HG02642 (cell line): ENCODE data around the gene LMX1B.

Experiments
- ATAC-seq: cut with Tn5 transposase; IDR thresholded peaks from one replicate; pipeline ENCODE4 v1.9.1; 2021; ENCODE audit warnings: mild to moderate bottlenecking; ENCODE audit not compliant: unreplicated experiment, poor library complexity

Gene LMX1B

DNA sequence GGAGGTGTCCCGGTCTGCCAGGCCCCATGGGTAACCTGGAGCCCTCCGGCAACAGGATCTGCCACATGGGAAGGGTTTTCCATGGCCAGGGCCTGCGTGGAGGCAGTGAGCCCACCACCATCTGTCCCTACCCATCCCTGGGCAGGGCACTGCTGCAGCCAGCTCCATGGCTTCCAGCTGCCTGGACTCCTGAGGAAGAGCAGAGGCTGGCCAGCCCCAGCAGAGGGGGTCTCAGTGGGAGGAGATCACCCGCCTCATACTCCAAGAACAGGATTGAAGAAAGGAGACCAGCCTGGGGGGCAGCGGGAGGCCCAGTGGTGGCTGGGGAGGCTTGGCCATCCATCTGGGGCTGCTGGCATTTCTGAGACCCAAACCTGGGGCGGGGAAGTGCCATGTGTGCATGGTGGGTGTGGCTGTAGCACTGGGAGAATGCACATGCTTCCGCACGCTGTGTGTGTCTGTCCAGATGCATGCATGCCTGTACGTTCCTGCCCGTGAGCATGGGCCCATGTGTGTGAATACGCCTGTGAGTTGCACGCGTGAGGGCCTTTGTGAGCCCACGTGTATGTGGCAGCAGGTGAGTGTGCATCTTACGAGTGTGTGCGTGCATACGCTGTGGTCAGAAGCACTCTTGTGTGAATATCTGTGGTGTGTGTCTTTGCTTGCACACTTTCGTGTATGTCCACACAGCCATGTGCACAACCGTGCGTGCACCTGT is 78.5 kb downstream of the LMX1B start:
- no peak for ATAC-seq

DNA sequence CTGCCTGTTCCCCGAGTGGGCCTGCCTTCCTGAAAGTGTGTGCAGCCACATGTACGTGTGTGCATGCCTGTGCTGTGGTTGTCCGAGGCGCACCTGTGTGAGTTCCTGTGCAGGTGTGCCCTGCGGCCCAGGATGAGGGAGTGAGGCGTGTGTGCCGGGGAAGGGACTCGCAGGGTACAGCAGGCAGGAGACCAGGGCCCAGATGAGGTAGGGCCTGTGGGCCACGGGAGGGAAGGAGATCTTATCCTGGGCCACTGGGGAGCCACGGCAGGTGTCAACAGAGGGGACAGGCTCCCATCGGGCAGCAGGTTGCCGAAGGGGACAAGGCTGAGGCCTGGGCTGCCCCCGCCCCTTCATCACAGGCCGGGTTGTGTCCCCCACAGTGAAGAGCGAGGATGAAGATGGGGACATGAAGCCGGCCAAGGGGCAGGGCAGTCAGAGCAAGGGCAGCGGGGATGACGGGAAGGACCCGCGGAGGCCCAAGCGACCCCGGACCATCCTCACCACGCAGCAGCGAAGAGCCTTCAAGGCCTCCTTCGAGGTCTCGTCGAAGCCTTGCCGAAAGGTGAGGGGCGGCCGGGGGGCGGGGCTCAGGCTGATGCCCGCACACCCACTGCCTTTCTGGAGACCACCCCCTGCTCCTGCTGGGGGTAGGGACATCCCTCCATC is 79.2 kb downstream of the LMX1B start:
- no peak for ATAC-seq

DNA sequence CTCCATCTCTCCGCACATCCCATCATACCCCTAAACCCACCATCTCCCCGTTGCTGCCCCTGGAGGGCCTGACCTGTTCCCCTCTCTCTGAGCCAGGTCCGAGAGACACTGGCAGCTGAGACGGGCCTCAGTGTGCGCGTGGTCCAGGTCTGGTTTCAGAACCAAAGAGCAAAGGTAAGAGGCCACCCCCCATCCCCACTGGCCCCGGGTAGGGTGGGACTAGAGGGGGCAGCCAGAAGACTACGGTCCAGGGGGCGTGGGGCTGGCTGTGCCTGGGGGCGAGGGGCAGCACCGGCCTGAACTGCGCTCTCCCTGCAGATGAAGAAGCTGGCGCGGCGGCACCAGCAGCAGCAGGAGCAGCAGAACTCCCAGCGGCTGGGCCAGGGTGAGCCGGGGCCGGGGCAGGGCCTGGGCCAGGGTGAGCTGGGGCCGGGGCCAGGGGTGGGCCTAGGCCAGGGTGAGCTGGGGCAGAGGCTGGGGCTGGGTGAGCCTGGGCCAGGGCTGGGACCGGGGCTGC is 79.8 kb downstream of the LMX1B start:
- no peak for ATAC-seq

DNA sequence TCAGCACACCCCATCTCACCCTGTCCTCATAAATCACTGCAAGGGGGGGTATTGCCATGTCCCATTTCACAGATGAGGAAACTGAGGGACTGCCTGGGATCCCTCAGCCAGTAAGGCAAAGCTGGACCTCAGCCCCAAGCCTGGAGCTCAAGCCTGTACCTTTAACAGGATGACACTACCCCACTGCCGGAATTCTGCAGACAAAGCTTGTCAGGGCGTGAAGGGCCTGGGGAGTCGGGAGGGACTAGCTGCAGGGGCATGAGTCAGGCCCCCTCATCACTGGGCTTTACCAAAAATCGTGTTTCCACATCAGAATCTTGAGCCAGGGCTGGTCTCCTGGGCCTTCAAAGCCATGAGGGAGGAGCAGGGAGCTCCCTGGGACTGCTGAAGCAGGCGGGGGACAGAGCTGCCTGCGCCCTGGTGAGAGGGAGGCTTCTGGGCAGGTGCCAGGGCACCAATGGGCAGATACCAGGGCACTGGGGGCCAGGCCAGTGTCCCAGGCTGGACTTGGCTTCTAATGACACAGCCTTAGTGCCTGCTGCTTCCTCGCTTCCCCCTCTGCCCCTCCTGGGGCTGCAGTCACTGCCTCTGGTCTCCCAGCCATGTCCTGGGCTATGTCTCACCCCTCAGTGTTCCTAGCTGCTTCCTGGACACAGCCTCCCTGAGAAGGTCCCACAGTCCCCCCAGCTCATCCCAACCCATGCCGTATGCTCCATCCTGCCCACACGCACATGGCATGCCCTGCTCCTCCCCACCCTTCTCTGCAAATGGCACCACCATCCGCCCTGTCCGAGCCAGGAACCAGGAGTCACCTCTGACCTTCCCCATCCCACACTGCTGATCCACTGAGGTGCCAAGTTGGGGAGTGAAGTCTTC is 80.7 kb downstream of the LMX1B start:
- ATAC-seq = no peak

DNA sequence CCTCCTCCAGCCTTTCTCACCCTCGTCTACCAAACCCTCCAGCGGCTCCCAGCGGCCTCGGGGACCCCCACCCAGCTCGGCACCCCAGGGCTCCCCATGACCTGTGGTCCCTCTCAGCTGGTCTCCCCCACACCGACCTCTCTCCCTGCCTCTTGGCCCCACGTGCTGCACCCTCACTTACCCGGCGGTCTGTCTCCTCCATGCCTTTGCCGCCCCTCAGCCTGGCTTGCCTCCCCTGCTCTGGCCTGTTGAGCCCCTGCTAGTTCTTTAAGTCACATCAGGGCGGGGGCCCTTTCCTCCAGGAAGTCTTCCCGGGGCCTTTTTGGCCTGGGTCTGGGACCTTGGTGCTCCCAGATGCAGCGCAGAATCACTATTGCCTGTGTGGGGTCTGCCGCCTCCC is 81.5 kb downstream of the LMX1B start:
- ATAC-seq = no peak

DNA sequence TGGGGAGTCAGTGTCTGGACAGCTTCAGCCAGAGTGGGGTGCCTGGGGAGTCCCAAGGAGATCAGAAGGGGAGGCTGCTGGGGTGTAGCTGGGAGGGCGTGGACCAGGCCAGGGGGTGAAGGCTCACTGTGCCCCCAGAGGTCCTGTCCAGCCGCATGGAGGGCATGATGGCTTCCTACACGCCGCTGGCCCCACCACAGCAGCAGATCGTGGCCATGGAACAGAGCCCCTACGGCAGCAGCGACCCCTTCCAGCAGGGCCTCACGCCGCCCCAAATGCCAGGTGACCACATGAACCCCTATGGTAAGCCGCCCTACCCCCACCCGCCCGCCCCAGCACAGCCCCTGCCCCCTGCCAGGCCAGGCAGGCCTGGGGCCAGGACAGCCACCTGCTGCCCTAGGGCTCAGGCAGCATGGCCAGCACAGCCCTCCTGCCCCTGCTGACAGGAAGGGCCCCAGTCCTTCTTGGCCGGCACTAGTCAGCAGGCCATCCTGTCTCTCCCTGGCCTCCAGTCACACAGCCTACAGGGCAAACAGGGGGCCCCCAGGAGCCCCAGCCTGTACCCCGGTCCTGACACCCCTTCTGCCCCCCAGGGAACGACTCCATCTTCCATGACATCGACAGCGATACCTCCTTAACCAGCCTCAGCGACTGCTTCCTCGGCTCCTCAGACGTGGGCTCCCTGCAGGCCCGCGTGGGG is 82.1 kb downstream of the LMX1B start:
- ATAC-seq = no peak

DNA sequence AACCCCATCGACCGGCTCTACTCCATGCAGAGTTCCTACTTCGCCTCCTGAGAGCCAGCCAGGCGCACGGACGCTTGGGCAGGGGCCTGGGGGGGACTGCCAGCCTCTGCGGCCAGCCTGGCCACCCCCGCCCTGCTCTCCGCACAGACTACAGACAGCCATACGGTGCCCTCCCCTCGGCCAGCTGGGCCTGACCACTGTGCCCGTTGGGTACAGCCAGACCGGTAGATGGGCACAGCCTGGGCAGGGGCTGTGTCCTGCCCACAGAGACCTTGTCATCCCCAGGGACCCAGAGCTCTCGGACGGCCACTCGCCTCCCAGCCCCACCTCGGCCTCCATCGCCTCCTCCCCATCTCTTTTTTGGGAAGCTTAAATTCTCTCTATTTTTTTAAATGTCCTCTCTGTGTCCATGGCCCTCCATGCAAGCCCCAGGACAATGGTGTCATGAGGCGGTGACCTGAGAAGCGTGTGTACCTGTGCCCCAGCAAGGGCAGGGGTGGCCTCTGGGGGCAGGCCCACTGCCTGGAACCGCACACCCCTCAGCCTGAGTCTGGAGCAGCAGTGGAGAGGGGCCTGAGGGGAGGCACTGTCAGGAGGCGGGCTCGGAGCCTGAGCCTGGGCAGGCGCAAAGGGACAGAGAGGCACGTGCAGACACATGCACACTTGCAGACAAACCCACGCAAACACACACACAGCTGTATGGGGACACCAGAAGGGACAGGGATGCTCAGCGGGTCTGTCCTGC is 82.8 kb downstream of the LMX1B start:
- ATAC-seq = no peak

DNA sequence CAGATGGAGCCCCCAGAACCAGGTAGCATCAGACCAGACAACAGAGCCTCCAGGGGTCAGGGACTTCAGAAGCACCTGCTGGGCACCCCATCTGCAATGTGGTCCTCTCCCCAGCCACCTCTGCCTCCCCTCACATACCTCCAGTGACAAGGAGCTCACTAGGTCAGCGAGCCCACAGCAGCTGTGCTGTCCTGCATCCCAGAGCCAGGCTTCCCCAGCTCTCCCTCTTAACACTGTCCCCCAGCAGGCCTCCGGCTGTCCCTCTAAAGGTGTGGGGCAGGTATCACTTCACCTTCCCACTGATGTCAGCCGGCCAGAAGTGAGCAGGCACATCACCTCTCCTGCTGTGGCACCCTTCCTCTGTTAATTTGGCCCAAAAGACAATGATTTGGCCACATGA is 83.6 kb downstream of the LMX1B start:
- no peak for ATAC-seq

DNA sequence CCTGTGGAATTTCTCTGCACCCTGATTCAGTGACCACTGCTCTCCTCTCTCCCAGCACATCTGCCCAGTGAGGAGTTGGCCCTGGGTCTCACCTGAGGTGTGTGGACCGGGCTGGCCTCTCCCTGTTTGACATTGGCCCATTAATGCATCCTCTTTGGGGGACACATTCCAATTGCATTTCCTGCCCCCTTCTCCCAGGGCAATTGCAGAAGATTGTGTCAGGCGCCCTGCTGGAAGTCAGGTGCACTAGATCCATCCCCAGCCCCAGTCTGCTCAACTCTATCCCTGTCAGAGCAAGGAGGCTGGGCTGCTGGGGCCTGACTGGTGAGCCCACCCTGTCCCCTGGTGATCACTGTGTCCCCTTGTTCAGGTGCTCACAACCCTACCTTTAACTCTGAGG is 84.5 kb downstream of the LMX1B start:
- no peak for ATAC-seq

DNA sequence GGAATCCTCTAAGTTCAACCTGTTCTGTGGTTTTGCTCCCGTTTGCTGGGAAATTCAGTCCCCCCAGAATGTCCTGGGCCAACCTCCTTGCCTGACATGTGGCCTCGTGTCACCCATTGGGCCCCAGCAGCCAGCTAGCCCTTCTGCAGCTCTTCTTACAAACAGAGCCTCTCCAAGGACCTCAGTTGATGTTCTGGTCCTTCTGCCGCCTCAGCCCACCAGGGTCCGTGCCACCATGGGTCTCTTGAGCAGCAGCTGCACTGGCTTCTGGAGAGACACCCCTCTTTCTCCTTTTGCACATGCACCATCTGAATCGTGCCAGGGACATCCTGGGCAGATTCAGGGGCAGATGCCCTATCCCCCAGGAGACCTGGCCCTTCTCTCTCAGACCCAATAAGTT is 85.0 kb downstream of the LMX1B start:
- ATAC-seq = no peak

DNA sequence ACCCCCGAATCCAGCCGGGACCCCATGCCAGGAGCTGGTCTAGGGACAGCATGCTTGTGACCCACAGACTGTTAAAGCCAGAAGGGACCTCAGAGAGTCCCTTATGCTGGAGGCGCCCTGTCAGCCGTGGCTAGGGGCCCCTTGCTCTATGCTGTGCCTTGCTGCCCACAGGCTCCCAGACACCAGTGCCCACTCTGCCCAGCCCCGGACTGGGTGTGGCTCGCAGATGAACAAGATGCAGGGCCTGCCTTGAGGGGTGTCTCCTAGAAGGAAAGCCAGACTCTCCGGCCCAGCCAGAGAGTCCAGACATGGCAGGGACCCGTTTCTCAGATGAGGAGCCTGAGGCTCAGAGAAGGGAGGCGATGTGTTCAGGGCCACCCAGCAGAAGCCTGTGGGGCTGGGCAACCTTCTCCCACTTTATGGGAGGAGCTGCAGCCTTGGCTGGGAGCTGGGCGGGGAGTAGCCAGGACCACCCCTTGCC is 85.7 kb downstream of the LMX1B start:
- ATAC-seq = no peak

DNA sequence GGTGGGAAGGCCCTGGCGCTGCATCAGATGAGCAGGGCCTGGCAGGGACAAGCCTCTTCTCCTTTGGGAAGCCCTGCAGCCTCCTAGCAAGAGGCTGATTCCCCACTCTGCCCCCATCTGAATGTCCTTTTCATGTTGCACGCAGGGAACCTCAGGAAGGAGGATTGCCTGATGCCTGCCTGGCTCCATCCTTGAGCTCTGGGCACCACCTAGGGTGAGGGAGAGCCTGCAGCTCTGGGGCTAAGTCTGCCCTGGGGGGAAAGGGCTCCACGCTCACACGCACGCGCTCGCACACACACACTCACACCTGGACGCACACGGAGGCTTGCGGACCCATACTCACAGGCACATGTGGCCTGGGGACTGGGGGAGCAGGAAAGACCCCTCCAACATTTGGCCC is 86.6 kb downstream of the LMX1B start:
- no peak for ATAC-seq

DNA sequence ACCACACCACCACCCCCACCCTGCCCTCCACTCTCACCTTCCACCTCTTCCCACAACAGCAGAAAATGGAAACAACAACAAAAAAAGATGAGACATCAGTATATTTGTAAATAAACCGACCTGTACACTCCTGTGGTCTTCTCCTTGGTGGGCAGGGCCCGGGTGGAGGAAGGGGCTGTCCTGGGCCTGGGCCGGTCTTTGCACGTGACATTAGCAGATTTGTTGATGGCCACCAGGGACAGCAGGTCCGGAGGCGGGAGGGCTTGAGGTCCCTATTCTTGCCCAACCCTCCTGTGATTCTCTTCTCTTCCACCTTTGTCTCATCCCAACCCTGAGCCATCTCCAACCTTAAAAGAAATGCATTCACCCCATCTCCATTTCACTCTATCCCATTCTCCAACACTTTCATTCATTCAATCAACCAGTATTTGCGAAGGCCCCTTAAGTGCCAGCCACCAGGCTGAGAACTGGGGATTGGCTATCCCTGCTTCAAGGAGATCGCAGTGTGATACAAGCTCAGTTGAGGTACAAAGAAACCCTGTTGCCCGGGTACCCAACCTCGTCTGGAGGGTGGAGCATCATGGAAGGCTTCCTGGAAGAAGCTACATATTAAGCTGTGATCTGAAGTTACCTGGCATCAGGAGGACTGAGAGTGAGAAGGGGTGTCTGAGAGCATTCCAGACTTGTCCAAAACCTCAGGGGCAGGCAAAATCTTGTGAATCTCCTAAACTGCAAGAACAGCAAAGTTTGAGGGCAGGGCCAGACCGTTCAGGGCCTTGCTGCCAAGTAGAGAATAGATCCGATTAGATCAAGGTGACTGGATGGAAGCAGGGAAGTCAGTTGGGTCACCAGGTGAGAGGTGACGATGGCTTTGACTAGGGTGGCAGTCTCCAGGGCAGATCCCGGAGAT is 87.4 kb downstream of the LMX1B start:
- ATAC-seq = no peak

DNA sequence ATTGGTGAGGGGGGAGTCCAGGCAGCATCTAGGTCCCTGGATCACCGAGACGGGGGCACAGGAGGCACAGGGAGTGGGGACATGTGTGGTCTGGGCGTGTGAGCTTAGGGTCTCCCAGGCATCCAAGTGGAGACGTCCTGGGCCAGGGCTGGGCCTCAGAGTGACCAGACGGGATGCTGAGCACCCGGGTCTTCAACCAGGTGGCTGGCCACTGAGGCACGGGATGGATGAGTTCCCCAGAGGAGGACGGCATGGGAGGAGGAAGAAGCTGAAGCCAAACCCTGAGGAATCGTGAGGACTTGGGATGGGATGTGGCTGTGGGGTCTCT is 88.0 kb downstream of the LMX1B start:
- no peak for ATAC-seq

DNA sequence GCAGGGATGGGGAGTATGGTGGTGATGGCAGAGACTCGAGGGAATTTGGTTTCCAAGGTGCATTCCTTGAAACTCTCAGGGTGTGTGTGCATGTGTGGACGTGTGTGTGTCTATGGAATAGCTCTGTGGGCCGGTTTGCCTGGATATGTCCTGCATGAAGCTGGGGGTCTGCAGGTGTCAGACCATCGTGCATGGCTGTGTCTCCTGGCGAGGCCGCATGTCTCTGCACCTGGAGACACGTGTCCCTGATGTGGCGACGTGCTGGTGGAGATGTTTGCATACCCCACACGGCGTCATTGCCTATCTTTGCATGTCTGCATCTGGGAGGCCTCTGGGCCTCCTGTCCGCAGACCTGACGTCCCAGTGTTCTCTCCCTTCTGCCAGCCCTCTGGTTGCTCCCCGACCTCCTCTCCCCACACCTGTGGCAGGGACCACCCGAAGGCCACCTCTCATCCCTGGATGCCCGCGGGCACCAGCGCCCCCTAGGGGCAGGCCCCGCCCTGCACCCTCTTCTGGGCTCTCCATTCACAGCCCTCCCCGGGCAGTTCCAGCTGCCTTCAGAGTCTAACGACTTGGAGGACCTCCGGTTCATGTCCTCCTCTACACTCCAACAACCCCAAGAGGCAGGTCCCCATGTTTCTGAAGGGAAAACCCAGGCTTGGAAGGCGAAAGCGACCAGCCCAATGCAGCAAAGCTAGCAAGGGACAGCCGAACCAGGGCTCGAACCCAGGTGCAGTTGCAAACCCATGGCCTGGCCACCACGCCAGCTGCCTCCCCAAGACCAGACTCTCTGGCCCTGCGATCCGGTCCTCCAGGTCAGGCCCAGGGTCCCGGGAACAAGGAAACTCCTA is 88.6 kb downstream of the LMX1B start:
- ATAC-seq = no peak

DNA sequence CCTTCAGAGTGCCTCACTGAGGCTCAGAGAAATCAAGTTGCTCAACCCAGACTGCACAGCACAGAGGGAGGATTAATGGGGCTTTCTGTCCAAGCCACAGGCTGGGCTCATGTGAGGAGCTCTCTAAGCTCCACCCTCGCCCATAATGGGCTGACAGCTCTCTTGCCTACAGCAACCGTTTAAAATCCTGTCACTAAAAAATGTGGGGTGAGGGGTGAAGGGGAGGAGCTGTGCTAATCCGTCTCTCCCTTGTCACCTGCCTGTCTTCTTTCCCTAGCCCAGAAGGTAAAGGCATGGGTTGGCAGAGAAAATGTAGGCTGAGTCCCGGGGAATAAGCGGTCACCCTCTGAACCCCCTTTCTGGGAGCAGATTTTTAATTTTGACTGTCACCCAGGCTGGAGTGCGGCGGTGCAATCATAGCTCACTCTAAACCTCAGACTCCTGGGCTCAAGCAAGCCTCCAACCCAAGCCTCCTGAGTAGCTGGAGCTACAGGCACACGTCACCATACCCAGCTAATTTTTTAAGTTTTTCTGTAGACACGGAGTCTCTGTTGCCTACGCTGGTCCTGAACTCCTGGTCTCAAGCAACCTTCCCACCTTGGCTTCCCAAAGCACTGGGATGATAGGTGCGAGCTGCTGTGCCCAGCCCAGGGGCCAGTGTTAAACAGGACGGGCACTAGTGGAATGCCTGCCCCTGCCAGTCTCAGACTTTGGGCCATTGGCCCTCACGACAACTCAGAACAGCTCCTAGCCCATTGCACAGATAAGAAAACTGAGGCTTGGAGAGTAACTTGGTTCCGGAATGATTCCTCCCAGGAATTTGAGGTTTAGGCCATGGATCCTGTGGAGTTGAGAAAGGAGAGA is 89.5 kb downstream of the LMX1B start:
- no peak for ATAC-seq

DNA sequence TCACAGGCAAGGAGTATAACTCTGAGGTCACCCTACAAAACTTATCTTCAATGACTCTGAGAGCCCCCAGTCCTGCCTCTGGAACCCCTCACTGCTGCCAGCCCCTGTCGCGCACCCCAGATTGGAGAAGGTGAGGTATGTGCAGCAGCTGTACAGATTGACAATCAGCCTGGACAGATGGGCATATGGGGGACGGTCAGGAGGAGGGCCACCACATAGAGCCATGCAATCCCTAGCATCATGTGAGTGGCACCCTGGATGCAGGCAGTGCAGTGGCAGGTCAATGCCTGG is 90.1 kb downstream of the LMX1B start:
- no peak for ATAC-seq
